A673 (cell line): ENCODE data around the gene FAM47B. TPM values are rescaled to one million over a fixed set of nuclear protein-coding genes. Genes with fewer than 3 reads are reported as not detected.

Experiments used
- Bru-seq: library from RNA; stranded (reverse); fragments of 400-500 nt; gene quantifications from one replicate; lab custom pipeline; 2021; lab: Mats Ljungman, UMichigan
- BruChase-seq, 2 experiments: library from RNA; stranded (reverse); fragments of 400-500 nt; gene quantifications; one replicate each; lab custom pipeline; 2021; lab: Mats Ljungman, UMichigan
- BruUV-seq: library from RNA; stranded (reverse); fragments of 400-500 nt; replicated peaks from 2 replicates; lab custom pipeline; 2021; lab: Mats Ljungman, UMichigan
- CTCF ChIA-PET: fragments of 300-600 bp; sonication (Branson Sonifier 250); formaldehyde crosslinking; loops from one replicate; lab custom pipeline; 2022; ENCODE audit warnings: antibody characterized with exemption; lab: Charles Lee
- POLR2A ChIA-PET: fragments of 300-600 bp; sonication (Branson Sonifier 250); formaldehyde crosslinking; loops from one replicate; lab custom pipeline; 2022; ENCODE audit warnings: antibody characterized with exemption; ENCODE audit not compliant: low non-redundant PET; lab: Charles Lee
- DNase-seq: peaks from one replicate; pipeline ENCODE4 v3.0.0-alpha.2; 2015; ENCODE audit warnings: low spot score
- H3K27ac ChIP-seq: fragments of 200-600 bp; sonication (generic); 2 replicates; pipeline ENCODE4 v1.5.1; 2016; ENCODE audit warnings: mixed run types, low read depth, mild to moderate bottlenecking, mixed read lengths, antibody characterized with exemption, low read length; ENCODE audit not compliant: poor library complexity, severe bottlenecking
- H3K27me3 ChIP-seq: fragments of 200-600 bp; sonication (generic); replicated peaks from 2 replicates; pipeline ENCODE4 v1.6.1; 2017; ENCODE audit warnings: mixed run types, low read depth, mild to moderate bottlenecking, mixed read lengths, antibody characterized with exemption, low read length; ENCODE audit not compliant: insufficient read depth, poor library complexity
- H3K36me3 ChIP-seq: fragments of 200-600 bp; sonication (generic); 2 replicates; pipeline ENCODE4 v1.6.1; 2016; ENCODE audit warnings: mixed run types, mild to moderate bottlenecking, mixed read lengths, antibody characterized with exemption, low read length; ENCODE audit not compliant: insufficient read depth, poor library complexity, severe bottlenecking
- H3K4me1 ChIP-seq: fragments of 200-600 bp; sonication (generic); 2 replicates; pipeline ENCODE4 v1.6.1; 2017; ENCODE audit warnings: mixed run types, mild to moderate bottlenecking, mixed read lengths, antibody characterized with exemption, low read length; ENCODE audit not compliant: insufficient read depth, poor library complexity, severe bottlenecking
- H3K4me3 ChIP-seq: fragments of 200-600 bp; sonication (generic); 2 replicates; pipeline ENCODE4 v1.5.1; 2016; ENCODE audit warnings: low read depth, mixed run types, mild to moderate bottlenecking, mixed read lengths, low read length; ENCODE audit not compliant: poor library complexity, severe bottlenecking
- H3K9me3 ChIP-seq: fragments of 200-600 bp; sonication (generic); 2 replicates; pipeline ENCODE4 v1.6.1; 2016; ENCODE audit warnings: mixed run types, low read depth, mild to moderate bottlenecking, mixed read lengths, antibody characterized with exemption, low read length; ENCODE audit not compliant: poor library complexity, severe bottlenecking
- CTCF ChIP-seq: fragments of 300-800, 200-600 bp; sonication (generic); conservative IDR thresholded peaks from 2 replicates; pipeline ENCODE4 v1.5.1; 2017; ENCODE audit warnings: low read depth, mild to moderate bottlenecking, antibody characterized with exemption, low read length, moderate library complexity, mixed read lengths
- EZH2 ChIP-seq: fragments of 200-600 bp; sonication (generic); IDR thresholded peaks from 2 replicates; pipeline ENCODE4 v1.6.1; 2017; ENCODE audit warnings: borderline replicate concordance, low read depth, mild to moderate bottlenecking, mixed read lengths, antibody characterized with exemption, low read length; ENCODE audit not compliant: poor library complexity, severe bottlenecking
- intact Hi-C: fragments of 100-400 bp; cut with micrococcal nuclease; formaldehyde crosslinking; loops from one replicate; pipeline ENCODE4 v1.10.0; 2022; ENCODE audit not compliant: unreplicated experiment
- long read RNA-seq: library from polyadenylated mRNA; stranded (forward); transcript quantifications from one replicate; pipeline ENCODE4 v2.0.0, GENCODE V29; 2022
- total RNA-seq: library from RNA; stranded (reverse); gene quantifications from 2 replicates; pipeline ENCODE4 v1.2.3, GENCODE V29; 2021

The FAM47B gene
- total RNA-seq (not detected in 2 replicates), Bru-seq, nascent RNA (not detected), BruChase-seq, experiment 1, labeled RNA remaining after a 2-hour chase (not detected), BruChase-seq, experiment 2, labeled RNA remaining after a 6-hour chase (not detected)
- long read RNA-seq, result 0 reads

GRCh38 chrX:34942496-34942895 lies at the start of gene FAM47B:
Gene FAM47B, plus strand, starts transcription at chrX:34942796. Its CDS starts 36 bp downstream, at chrX:34942832.
- CTCF ChIA-PET, result no interaction called here
- intact Hi-C loops, result no loop called here
- TF ChIP-seq CTCF, result no peak
- TF ChIP-seq EZH2, result no peak
- H3K4me1 ChIP-seq, result no peaks in the 10 kb centered on the region
- H3K9me3 ChIP-seq, result no peaks in the 10 kb centered on the region
- no peak within 1 kb of the TSS for H3K27ac ChIP-seq
- H3K36me3 ChIP-seq, result no peaks in the 10 kb centered on the region
- POLR2A ChIA-PET, result no interaction called here
- no peak within 1 kb of the TSS for H3K4me3 ChIP-seq
- BruUV-seq, result no TSS peak
- H3K27me3 ChIP-seq, result no peaks in the 10 kb centered on the region
- no peak for DNase-seq

- BruUV-seq, result no TSS peak
- Histone ChIP-seq H3K9me3 (no peaks in the 10 kb centered on the region), H3K27me3 (no peaks in the 10 kb centered on the region), H3K36me3 (no peaks in the 10 kb centered on the region), H3K4me3 (no peak overlapping the region), H3K27ac (no peak overlapping the region), H3K4me1 (no peaks in the 10 kb centered on the region)
- POLR2A ChIA-PET, result no interaction called here
- peak; percentile 36 for DNase-seq
- CTCF ChIA-PET, result no interaction called here
- TF ChIP-seq CTCF, result peak; percentile 66
- no peak for TF ChIP-seq EZH2
- intact Hi-C loops, result loop anchor here (10.0 kb wide), 1 partner anchor 1971 kb away; no protein-coding TSS in a partner anchor
Measured at GRCh38 chrX:34893741-34894140, 48.9 kb upstream of the FAM47B start.

- peaks cover 3% of the 10 kb centered on the region for H3K9me3 ChIP-seq
- no peak for DNase-seq
- intact Hi-C loops, result no loop called here
- no peak overlapping the region for H3K4me3 ChIP-seq
- H3K36me3 ChIP-seq, result no peaks in the 10 kb centered on the region
- no peaks in the 10 kb centered on the region for H3K4me1 ChIP-seq
- ChIA-PET POLR2A (no interaction called here), CTCF (no interaction called here)
- no peaks in the 10 kb centered on the region for H3K27me3 ChIP-seq
- no peak overlapping the region for H3K27ac ChIP-seq
- TF ChIP-seq EZH2, result no peak
- no peak for TF ChIP-seq CTCF
- no TSS peak for BruUV-seq
Measured at GRCh38 chrX:34900691-34901090, 41.9 kb upstream of the FAM47B start.
